Fibroblast of lung (primary cell): ENCODE measurements around the gene TMTC2.

Source experiments
- CTCF ChIP-seq, 2 donors: IDR thresholded peaks in 1 of 2; conservative IDR thresholded peaks in 1 of 2; 1 replicate in 1 of 2; 2 replicates in 1 of 2; pipeline ENCODE4 v1.5.1; 2011 to 2012; ENCODE audit warnings: low read length in 2 of 2, control low read depth in 1 of 2, inconsistent platforms in 1 of 2, low read depth in 1 of 2, mild to moderate bottlenecking in 1 of 2
- EZH2 ChIP-seq: IDR thresholded peaks from 2 replicates; pipeline ENCODE4 v1.5.1; 2012; ENCODE audit warnings: low read length, control low read depth, mild to moderate bottlenecking; ENCODE audit errors: missing control alignments

- no peak for TF ChIP-seq EZH2
- TF ChIP-seq CTCF (conservative IDR thresholded peaks at IDR 0.05 in 1 of 2, IDR thresholded peaks at IDR 0.05 in 1 of 2; ENCODE audit: low read depth in 1 of 2, low read length in 2 of 2), result no peak
Measured at GRCh38 chr12:82708061-82708879, 21.6 kb downstream of the TMTC2 start.
